H9 (cell line): ENCODE measurements around the gene DYNC1I2. TPM values are rescaled to one million over a fixed set of nuclear protein-coding genes. Genes with fewer than 3 reads are reported as not detected.

ENCODE experiments used
- DNase-seq: peaks from one replicate; pipeline ENCODE4 v3.0.0-alpha.2; 2017
- H2AFZ ChIP-seq: one replicate; pipeline ENCODE4 v1.6.1; 2013; ENCODE audit warnings: mild to moderate bottlenecking, low read length, control low read depth, moderate library complexity
- H2AK5ac ChIP-seq: 2 replicates; pipeline ENCODE4 v1.6.1; 2013; ENCODE audit warnings: low read length, control low read depth, mixed read lengths; ENCODE audit not compliant: insufficient read length
- H2BK120ac ChIP-seq: one replicate; pipeline ENCODE4 v1.6.1; 2013; ENCODE audit warnings: low read depth, mild to moderate bottlenecking, low read length, control low read depth, inconsistent platforms; ENCODE audit not compliant: poor library complexity, severe bottlenecking
- H2BK12ac ChIP-seq: 2 replicates; pipeline ENCODE4 v1.6.1; 2013; ENCODE audit warnings: low read length, control low read depth, mixed read lengths, low read depth; ENCODE audit not compliant: insufficient read length
- H2BK15ac ChIP-seq: 2 replicates; pipeline ENCODE4 v1.6.1; 2013; ENCODE audit warnings: low read depth, low read length, control low read depth
- H2BK20ac ChIP-seq: one replicate; pipeline ENCODE4 v1.6.1; 2013; ENCODE audit warnings: low read depth, mild to moderate bottlenecking, low read length, control low read depth, inconsistent platforms; ENCODE audit not compliant: poor library complexity, severe bottlenecking
- H2BK5ac ChIP-seq: 2 replicates; pipeline ENCODE4 v1.6.1; 2013; ENCODE audit warnings: low read length, control low read depth, mixed read lengths; ENCODE audit not compliant: insufficient read length
- H3K14ac ChIP-seq: 2 replicates; pipeline ENCODE4 v1.6.1; 2013; ENCODE audit warnings: low read length, control low read depth; ENCODE audit not compliant: insufficient read depth
- H3K18ac ChIP-seq: 2 replicates; pipeline ENCODE4 v1.6.1; 2013; ENCODE audit warnings: low read depth, mild to moderate bottlenecking, mixed read lengths, low read length, control low read depth; ENCODE audit not compliant: insufficient read length
- H3K23ac ChIP-seq: 2 replicates; pipeline ENCODE4 v1.6.1; 2013; ENCODE audit warnings: low read length, control low read depth, mixed read lengths, low read depth; ENCODE audit not compliant: insufficient read length
- H3K23me2 ChIP-seq: 2 replicates; pipeline ENCODE4 v1.6.1; 2013; ENCODE audit warnings: low read depth, mild to moderate bottlenecking, mixed read lengths, low read length, control low read depth; ENCODE audit not compliant: insufficient read length, poor library complexity, severe bottlenecking
- H3K27ac ChIP-seq: 2 replicates; pipeline ENCODE4 v1.5.1; 2013; ENCODE audit warnings: low read length, control low read depth, mixed read lengths, low read depth; ENCODE audit not compliant: insufficient read length
- H3K27me3 ChIP-seq: 2 replicates; pipeline ENCODE4 v1.6.1; 2013; ENCODE audit warnings: low read length, control low read depth, inconsistent platforms; ENCODE audit not compliant: insufficient read depth
- H3K4ac ChIP-seq: 2 replicates; pipeline ENCODE4 v1.6.1; 2013; ENCODE audit warnings: low read depth, mild to moderate bottlenecking, control low read depth, inconsistent platforms, low read length, moderate library complexity
- H3K4me1 ChIP-seq: 2 replicates; pipeline ENCODE4 v1.6.1; 2013; ENCODE audit warnings: low read length, control low read depth, inconsistent platforms; ENCODE audit not compliant: insufficient read depth
- H3K4me2 ChIP-seq: 2 replicates; pipeline ENCODE4 v1.6.1; 2013; ENCODE audit warnings: low read length, control low read depth, mixed read lengths; ENCODE audit not compliant: insufficient read length, insufficient read depth
- H3K56ac ChIP-seq: 2 replicates; pipeline ENCODE4 v1.6.1; 2013; ENCODE audit warnings: low read depth, mild to moderate bottlenecking, mixed read lengths, low read length, control low read depth; ENCODE audit not compliant: insufficient read length
- H3K79me1 ChIP-seq: 2 replicates; pipeline ENCODE4 v1.6.1; 2013; ENCODE audit warnings: low read depth, mild to moderate bottlenecking, moderate library complexity, low read length, control low read depth, inconsistent platforms; ENCODE audit not compliant: insufficient read depth, poor library complexity, severe bottlenecking
- H3K79me2 ChIP-seq: 2 replicates; pipeline ENCODE4 v1.6.1; 2013; ENCODE audit warnings: low read length, control low read depth, inconsistent platforms; ENCODE audit not compliant: insufficient read depth
- H3K9ac ChIP-seq: 2 replicates; pipeline ENCODE4 v1.6.1; 2013; ENCODE audit warnings: low read length, control low read depth, mixed read lengths; ENCODE audit not compliant: insufficient read length; ENCODE audit errors: extremely low read depth
- H3K9me3 ChIP-seq: one replicate; pipeline ENCODE4 v1.6.1; 2013; ENCODE audit warnings: low read depth, low read length, inconsistent platforms; ENCODE audit not compliant: control insufficient read depth
- H3T11ph ChIP-seq: one replicate; pipeline ENCODE4 v1.6.1; 2013; ENCODE audit warnings: mild to moderate bottlenecking, low read length, control low read depth, inconsistent platforms
- H4K20me1 ChIP-seq: one replicate; pipeline ENCODE4 v1.6.1; 2013; ENCODE audit not compliant: control insufficient read depth, insufficient read length, insufficient read depth
- H4K5ac ChIP-seq: 2 replicates; pipeline ENCODE4 v1.6.1; 2013; ENCODE audit warnings: low read depth, mild to moderate bottlenecking, mixed read lengths, low read length, control low read depth; ENCODE audit not compliant: insufficient read length
- H4K8ac ChIP-seq: replicated peaks from 2 replicates; pipeline ENCODE4 v1.6.1; 2013; ENCODE audit warnings: low read length, control low read depth, mixed read lengths, low read depth; ENCODE audit not compliant: insufficient read length
- H4K91ac ChIP-seq: 2 replicates; pipeline ENCODE4 v1.6.1; 2013; ENCODE audit warnings: low read depth, mild to moderate bottlenecking, moderate library complexity, mixed read lengths, low read length, control low read depth; ENCODE audit not compliant: insufficient read length
- H3K27ac Mint-ChIP-seq, 3 experiments: 2 replicates in 2 of 3; 3 replicates in 1 of 3; pipeline ENCODE4 v1.8.0; 2020 to 2021; ENCODE audit warnings: mixed read lengths in 3 of 3, mild to moderate bottlenecking in 1 of 3, moderate library complexity in 1 of 3
- H3K27me3 Mint-ChIP-seq: 2 replicates; pipeline ENCODE4 v1.8.0; 2021; ENCODE audit warnings: low read depth, mild to moderate bottlenecking, moderate library complexity, mixed read lengths
- H3K36me3 Mint-ChIP-seq, 3 experiments: 2 replicates in 2 of 3; 3 replicates in 1 of 3; pipeline ENCODE4 v1.8.0; 2020 to 2021; ENCODE audit warnings: low read depth in 3 of 3, mixed read lengths in 3 of 3; ENCODE audit not compliant: insufficient read depth in 1 of 3
- H3K4me1 Mint-ChIP-seq, 2 experiments: 2 replicates each; pipeline ENCODE4 v1.8.0; 2020; ENCODE audit warnings: mixed read lengths in 2 of 2
- H3K4me3 Mint-ChIP-seq, 2 experiments: 2 replicates in 1 of 2; 3 replicates in 1 of 2; pipeline ENCODE4 v1.8.0; 2020 to 2021; ENCODE audit warnings: mild to moderate bottlenecking in 2 of 2, mixed read lengths in 2 of 2, moderate library complexity in 1 of 2
- H3K9me3 Mint-ChIP-seq, 2 experiments: 2 replicates in 1 of 2; 3 replicates in 1 of 2; pipeline ENCODE4 v1.8.0; 2020; ENCODE audit warnings: mild to moderate bottlenecking in 2 of 2, mixed read lengths in 2 of 2, moderate library complexity in 1 of 2
- CTCF ChIP-seq: fragments of 200-600 bp; sonication (generic); conservative IDR thresholded peaks from 3 replicates; pipeline ENCODE4 v1.8.0; 2021; ENCODE audit warnings: antibody characterized with exemption, mild to moderate bottlenecking
- WGBS: extraction: QIAGEN DNeasy Blood & Tissue Kit; methylation state at CpG from one replicate; pipeline ENCODE4 v1.1.7; 2013; ENCODE audit warnings: missing lambda C conversion rate, low lambda C conversion rate, mixed read lengths; ENCODE audit not compliant: insufficient read length; ENCODE audit errors: extremely low coverage; 5-methylcytosine and 5-hydroxymethylcytosine counted together
- total RNA-seq: library from RNA; stranded (reverse); gene quantifications from 2 replicates; pipeline ENCODE4 v1.2.1, GENCODE V29; 2021

Gene DYNC1I2
- total RNA-seq, 1 experiment from 2014 or later: 73.4 TPM

DNA sequence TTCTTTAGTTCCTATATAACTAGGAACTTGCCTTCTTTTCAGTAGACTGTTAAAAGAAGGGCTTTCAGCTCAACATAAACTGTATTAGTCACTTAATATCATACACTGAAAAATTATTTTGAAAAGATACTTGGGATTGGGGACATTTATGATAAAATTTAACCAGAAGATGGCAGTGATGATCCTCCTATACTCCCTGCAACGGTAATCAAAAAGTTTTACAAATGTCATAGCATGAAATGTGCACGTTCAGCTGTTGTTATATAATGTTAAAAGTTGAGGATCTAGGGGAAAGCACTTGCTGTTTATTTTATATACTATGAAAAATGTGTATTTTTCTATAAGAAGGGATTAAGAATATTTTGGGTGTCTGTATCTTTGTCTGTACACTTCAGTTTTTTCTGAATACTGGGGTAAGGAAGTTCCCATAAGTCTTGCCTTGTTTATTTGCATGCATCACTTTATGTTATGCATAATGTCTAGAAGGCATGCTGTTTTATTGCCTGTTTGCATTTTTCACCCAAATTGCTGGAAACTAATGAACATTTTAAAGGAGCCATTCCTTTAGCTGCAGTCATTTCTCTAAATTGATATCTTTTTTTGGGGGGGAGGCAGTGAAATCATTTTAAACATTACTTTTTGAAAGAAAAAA, 19.0 kb downstream of the DYNC1I2 start:
- no peak overlapping the region for H4K8ac ChIP-seq
- no peak overlapping the region for H3K9ac ChIP-seq
- no peak overlapping the region for H2BK20ac ChIP-seq
- H3K27ac ChIP-seq: no peak overlapping the region
- no peak overlapping the region for H2BK15ac ChIP-seq
- no peaks in the 10 kb centered on the region for H3K79me2 ChIP-seq
- no peak overlapping the region for H3K23ac ChIP-seq
- H4K20me1 ChIP-seq: no peaks in the 10 kb centered on the region
- no peaks in the 10 kb centered on the region for H3K4me1 ChIP-seq
- H2BK120ac ChIP-seq: no peak overlapping the region
- H3K36me3 Mint-ChIP-seq: peaks cover 0 to 8% (median 0%) of the 10 kb centered on the region in 3 experiments; a peak in 2 of 7 replicates
- no peak overlapping the region for H3K14ac ChIP-seq
- no peak overlapping the region for H2AK5ac ChIP-seq
- no peak overlapping the region for H2BK12ac ChIP-seq
- H3K23me2 ChIP-seq: no peaks in the 10 kb centered on the region
- H3T11ph ChIP-seq: no peak overlapping the region
- H3K4ac ChIP-seq: no peak overlapping the region
- no peak overlapping the region for H2BK5ac ChIP-seq
- H3K79me1 ChIP-seq: no peaks in the 10 kb centered on the region
- no peaks in the 10 kb centered on the region for H3K27me3 Mint-ChIP-seq
- no peak overlapping the region for H4K91ac ChIP-seq
- H3K9me3 ChIP-seq: no peaks in the 10 kb centered on the region
- no CpG with 5 or more reads among the region's 2 CpGs for WGBS
- no peak overlapping the region for H3K27ac Mint-ChIP-seq
- H3K27me3 ChIP-seq: no peaks in the 10 kb centered on the region
- H2AFZ ChIP-seq: no peak overlapping the region
- H3K56ac ChIP-seq: no peak overlapping the region
- H3K9me3 Mint-ChIP-seq: no peaks in the 10 kb centered on the region
- H3K4me3 Mint-ChIP-seq: no peak overlapping the region
- H3K4me1 Mint-ChIP-seq: peaks cover 6 to 10% of the 10 kb centered on the region in 2 experiments
- H3K4me2 ChIP-seq: no peak overlapping the region
- no peak overlapping the region for H3K18ac ChIP-seq
- H4K5ac ChIP-seq: no peak overlapping the region
- DNase-seq: no peak
- peak; percentile 52; the same call in 2 of the 3 replicates for TF ChIP-seq CTCF
